HUES48 (cell line): ENCODE data around the gene MTSS2.

Experiments
- H3K27ac ChIP-seq: one replicate; pipeline ENCODE4 v1.7.0; 2013; ENCODE audit warnings: low read depth, low read length, inconsistent platforms
- H3K27me3 ChIP-seq: 2 replicates; pipeline ENCODE4 v1.6.1; 2013; ENCODE audit warnings: mild to moderate bottlenecking, low read length; ENCODE audit not compliant: control insufficient read depth, insufficient read depth
- H3K36me3 ChIP-seq: 2 replicates; pipeline ENCODE4 v1.6.1; 2013; ENCODE audit warnings: low read length; ENCODE audit not compliant: control insufficient read depth, insufficient read depth
- H3K4me1 ChIP-seq: 2 replicates; pipeline ENCODE4 v1.6.1; 2013; ENCODE audit warnings: mild to moderate bottlenecking, low read length; ENCODE audit not compliant: control insufficient read depth, insufficient read depth
- H3K4me3 ChIP-seq: 2 replicates; pipeline ENCODE4 v1.5.1; 2013; ENCODE audit warnings: mild to moderate bottlenecking, low read depth, low read length
- H3K9ac ChIP-seq: 2 replicates; pipeline ENCODE4 v1.6.1; 2013; ENCODE audit warnings: mild to moderate bottlenecking, low read depth, low read length, moderate library complexity
- H3K9me3 ChIP-seq: 2 replicates; pipeline ENCODE4 v1.6.1; 2013; ENCODE audit warnings: low read length; ENCODE audit not compliant: control insufficient read depth, insufficient read depth

MTSS2 gene

DNA sequence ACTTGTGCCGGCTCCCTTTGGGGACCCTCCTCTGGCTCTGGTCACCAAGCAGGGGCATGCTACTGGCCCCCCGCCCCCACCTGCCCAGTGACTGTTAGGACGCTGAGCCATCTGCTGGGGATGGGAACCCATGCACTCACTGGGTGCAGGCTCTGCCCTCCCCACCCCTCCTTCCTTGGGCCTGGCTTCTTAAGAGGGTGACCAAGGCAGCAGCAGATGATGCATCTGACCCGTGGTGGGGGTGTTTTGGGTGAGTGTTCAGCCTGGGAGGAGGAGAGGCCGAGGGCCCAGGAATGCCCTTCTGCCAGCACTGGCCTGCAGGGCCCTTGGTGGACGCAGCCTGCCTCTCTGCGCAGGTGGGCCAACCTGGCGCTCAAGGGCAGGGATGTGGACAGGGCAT lies 19.2 kb upstream of the MTSS2 start:
- no peak overlapping the region for H3K27ac ChIP-seq

DNA sequence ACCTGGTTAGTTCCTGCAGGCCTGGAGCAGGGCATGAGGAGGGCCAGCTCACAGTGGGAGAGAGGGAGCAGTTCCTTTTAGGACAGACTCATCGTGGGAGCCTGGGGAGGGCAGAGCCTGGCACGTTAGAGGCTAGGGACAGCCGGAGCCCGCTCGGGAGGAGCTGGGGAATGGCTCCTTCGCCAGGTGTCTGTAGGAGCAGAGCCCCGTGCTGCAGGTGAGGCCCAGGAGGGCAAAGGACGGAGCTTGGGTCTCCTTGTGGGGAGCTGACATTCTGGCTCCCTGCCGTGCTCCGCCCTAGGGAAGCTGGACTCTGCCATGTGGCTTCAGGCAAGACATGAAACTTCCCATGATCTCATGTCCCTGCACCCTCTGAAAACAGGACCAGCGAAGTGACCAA lies 18.7 kb upstream of the MTSS2 start:
- H3K4me3 ChIP-seq = no peak overlapping the region
- no peaks in the 10 kb centered on the region for H3K9me3 ChIP-seq
- H3K4me1 ChIP-seq = peaks cover 13% of the 10 kb centered on the region
- no peaks in the 10 kb centered on the region for H3K27me3 ChIP-seq
- H3K36me3 ChIP-seq = no peaks in the 10 kb centered on the region
- H3K9ac ChIP-seq = no peak overlapping the region
- no peak overlapping the region for H3K27ac ChIP-seq

More for the DNA sequence above, 19.2 kb upstream of the MTSS2 start:
- Histone ChIP-seq H3K27me3 (no peaks in the 10 kb centered on the region), H3K9ac (no peak overlapping the region), H3K36me3 (no peaks in the 10 kb centered on the region), H3K4me3 (no peak overlapping the region), H3K4me1 (peaks cover 13% of the 10 kb centered on the region), H3K9me3 (no peaks in the 10 kb centered on the region)

DNA sequence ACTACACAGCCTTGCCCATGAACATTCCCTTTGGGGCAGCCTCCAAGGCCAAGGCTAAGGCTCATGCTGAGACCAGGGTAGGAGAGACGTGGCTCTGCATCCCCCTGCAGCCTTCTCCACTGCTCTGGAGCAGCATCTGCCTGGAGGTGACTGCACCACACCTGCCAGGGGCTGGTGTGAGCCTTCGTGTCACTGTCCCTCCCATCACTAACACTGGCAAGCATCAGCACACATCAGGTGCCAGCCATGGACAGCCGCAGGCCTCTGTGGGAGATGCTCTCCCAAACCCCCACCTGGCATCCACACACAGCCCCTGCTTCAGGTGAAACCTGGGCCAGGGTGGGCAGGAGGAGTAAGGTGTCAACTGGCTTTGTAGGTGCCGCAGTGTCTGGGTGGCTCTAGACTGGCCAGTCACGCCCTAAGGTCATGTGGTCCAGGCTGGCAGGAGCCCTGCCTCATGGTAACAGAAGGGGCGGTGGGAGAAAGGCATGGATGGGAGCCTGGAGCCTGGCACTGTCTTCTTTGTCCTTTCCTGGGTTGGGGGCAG lies 18.1 kb upstream of the MTSS2 start:
- no peak overlapping the region for H3K9ac ChIP-seq
- H3K36me3 ChIP-seq = no peaks in the 10 kb centered on the region
- H3K4me1 ChIP-seq = peaks cover 13% of the 10 kb centered on the region
- H3K27me3 ChIP-seq = no peaks in the 10 kb centered on the region
- no peak overlapping the region for H3K4me3 ChIP-seq
- H3K27ac ChIP-seq = no peak overlapping the region
- no peaks in the 10 kb centered on the region for H3K9me3 ChIP-seq

DNA sequence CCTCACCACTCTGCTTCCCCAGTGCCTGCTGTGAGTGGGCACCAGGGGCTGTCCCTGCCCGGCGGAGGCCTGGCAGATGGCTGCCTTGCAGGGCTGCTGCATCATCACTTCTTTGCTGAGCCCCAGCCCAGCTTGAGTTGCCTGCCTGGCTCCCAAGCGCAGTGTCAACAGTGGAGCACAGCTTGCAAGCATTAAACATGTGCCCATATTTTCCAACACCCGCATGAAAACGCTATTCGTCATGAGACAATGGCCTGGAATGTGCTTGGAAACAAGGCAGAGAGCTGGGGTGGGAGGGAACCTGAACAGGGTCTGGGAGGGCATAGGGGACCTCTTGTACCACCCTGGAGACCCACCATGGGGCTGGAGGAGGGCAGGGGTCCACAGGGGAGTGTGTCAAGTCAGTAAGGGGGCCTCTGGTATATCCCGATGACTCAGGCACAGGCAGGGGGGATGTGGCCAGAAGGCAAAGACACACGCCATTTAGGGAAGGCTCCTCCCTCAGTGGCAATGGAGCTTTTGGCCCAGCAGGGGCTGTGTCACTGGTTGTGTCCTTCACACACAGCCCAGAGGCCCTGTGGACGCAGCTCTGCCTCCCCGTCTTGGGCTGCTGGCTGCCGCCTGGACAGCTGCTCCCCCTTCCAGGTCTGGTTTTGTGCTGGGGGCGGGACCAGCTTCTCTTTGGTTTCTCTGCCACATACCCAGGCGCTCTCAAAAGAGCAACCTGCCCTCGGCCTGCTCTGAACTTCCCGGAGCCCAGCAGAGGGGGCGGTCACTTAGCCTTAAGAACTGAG lies 17.4 kb upstream of the MTSS2 start:
- H3K9me3 ChIP-seq = no peaks in the 10 kb centered on the region
- no peak overlapping the region for H3K27ac ChIP-seq
- peaks cover 8% of the 10 kb centered on the region for H3K4me1 ChIP-seq
- no peaks in the 10 kb centered on the region for H3K27me3 ChIP-seq
- H3K4me3 ChIP-seq = no peak overlapping the region
- H3K9ac ChIP-seq = no peak overlapping the region
- no peaks in the 10 kb centered on the region for H3K36me3 ChIP-seq

DNA sequence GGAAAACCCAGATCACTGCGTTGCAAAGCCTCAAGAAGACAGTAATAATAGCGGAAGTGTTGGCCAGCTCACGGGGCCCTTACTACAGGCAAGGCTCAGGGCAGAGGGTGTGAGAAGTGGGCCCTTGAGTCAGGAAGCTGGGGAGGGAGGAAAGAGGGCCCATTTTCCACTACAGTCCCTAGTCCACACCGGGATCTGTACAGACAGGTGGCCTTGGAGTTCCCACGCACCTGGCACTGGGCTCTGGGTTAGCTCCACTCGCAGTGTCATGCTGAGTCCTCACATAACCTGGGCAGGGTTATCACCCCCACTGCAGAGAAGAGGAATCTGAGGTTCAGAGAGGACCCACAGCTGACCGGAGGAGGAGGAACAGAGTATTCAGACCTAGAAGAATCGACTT lies 16.8 kb upstream of the MTSS2 start:
- Histone ChIP-seq H3K9ac (no peak overlapping the region), H3K27me3 (no peaks in the 10 kb centered on the region), H3K9me3 (no peaks in the 10 kb centered on the region), H3K27ac (no peak overlapping the region), H3K4me3 (no peak overlapping the region), H3K4me1 (peaks cover 6% of the 10 kb centered on the region), H3K36me3 (no peaks in the 10 kb centered on the region)

DNA sequence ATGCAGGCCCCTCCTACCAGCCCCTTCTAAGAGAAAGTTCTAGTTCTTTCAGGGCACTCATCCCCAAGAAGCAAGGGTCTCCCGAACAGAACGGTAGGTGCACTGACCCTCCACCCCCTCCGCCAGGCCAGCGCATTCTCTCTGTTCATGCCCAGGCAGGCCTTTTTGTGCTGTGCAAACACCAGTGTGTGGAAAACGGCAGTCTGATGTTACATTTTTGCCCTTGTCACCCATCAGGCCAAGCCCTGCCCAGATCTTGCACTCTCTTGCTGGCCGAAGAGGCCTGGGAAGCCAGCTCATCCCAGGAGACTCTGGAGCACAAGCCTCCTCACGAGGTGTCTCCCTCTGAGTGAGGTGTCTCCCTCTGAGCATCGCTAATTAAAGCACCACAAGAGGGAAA lies 16.1 kb upstream of the MTSS2 start:
- Histone ChIP-seq H3K9me3 (no peaks in the 10 kb centered on the region), H3K27ac (no peak overlapping the region), H3K9ac (no peak overlapping the region), H3K36me3 (no peaks in the 10 kb centered on the region), H3K4me1 (peaks cover 6% of the 10 kb centered on the region), H3K4me3 (no peak overlapping the region), H3K27me3 (no peaks in the 10 kb centered on the region)

DNA sequence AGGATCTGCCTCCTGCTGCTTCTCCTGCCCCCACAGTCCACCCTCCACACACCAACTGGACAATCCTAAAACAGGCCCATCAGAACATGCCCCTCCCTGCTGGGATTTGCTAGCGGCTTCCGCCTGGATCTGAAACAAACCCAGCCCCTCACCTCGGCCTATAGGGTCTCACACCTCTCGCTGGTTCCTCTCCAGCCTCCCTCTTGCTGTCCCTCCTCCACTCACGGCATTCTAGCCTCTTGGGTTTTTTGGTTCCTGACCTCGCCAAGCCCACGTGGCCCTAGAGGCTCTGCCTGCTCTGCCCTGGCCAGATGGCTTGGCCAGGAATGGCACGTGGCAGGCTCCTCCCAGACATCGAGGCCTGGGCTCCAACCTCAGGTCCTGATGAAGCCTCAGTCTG lies 15.7 kb upstream of the MTSS2 start:
- Histone ChIP-seq H3K4me3 (no peak overlapping the region), H3K27me3 (no peaks in the 10 kb centered on the region), H3K9ac (no peak overlapping the region), H3K27ac (no peak overlapping the region), H3K4me1 (peaks cover 6% of the 10 kb centered on the region), H3K9me3 (no peaks in the 10 kb centered on the region), H3K36me3 (no peaks in the 10 kb centered on the region)

DNA sequence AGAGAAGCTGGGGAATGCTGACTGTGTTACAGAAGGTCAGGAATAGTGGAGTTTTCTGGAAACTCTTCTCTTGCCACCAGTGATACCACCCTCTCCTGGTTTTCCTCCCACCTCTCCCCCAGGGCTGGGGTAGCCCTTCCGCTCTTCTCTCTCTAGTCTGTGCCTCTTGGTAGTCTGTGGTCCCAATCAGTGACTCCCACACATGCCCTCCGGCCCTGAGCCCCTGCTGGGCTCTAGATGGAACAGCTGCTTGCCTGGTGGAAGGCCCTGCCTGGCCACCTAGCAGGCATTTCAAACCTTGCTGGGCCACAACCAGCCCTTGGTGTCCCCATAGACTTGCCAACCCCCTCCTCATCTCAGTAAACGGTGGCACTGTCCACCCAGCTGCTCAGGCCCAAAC lies 15.2 kb upstream of the MTSS2 start:
- Histone ChIP-seq H3K27me3 (no peaks in the 10 kb centered on the region), H3K27ac (no peak overlapping the region), H3K9me3 (no peaks in the 10 kb centered on the region), H3K36me3 (no peaks in the 10 kb centered on the region), H3K4me3 (no peak overlapping the region), H3K9ac (no peak overlapping the region), H3K4me1 (peaks cover 6% of the 10 kb centered on the region)

DNA sequence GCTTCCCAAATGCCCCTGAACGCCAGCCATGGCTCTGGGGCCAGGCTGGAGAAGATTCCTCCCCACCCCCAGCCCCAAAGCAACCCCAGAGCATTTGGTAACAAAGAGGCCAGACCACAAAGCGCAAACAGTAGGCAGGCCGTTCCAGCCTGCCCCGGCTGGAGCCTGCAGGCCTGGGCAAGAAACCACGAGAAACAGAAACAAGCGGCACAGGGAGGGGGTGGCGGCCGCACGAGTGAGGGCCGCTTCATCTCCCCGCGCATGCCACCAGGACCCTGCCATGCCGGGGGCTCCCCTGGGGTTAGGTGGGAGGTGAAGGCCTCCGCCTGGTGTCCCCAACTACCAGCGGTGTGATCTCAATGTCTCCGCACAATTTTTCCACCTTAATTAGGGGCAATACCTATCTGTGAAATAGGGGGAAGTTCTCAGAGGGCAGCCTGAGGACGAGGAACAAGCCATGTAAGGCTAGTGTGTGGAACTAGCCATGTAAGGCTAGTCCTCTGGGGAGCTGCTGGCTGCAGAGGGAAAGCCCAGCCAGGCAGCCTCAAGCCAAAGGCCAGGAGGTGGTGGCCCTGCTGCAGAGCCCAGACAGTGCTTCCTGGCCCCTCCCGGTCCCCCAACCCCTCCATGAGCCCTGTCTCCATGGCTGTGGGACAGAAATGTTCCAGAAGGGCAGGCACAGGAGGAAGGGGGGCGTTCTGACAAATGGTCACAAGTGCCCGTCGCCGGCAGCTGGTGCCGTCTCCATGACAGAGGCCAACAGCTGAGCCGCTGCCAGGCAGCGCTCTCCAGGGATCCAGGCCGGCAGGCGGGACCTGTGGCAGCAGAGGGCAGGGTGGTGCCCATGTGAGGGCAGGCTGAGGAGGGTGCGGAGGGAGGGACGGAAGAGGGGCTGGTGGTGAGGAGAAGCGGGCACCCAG lies 14.5 kb upstream of the MTSS2 start:
- H3K9me3 ChIP-seq = no peaks in the 10 kb centered on the region
- H3K27me3 ChIP-seq = no peaks in the 10 kb centered on the region
- no peak overlapping the region for H3K9ac ChIP-seq
- no peaks in the 10 kb centered on the region for H3K36me3 ChIP-seq
- no peak overlapping the region for H3K4me3 ChIP-seq
- no peak overlapping the region for H3K27ac ChIP-seq
- H3K4me1 ChIP-seq = peaks cover 12% of the 10 kb centered on the region

DNA sequence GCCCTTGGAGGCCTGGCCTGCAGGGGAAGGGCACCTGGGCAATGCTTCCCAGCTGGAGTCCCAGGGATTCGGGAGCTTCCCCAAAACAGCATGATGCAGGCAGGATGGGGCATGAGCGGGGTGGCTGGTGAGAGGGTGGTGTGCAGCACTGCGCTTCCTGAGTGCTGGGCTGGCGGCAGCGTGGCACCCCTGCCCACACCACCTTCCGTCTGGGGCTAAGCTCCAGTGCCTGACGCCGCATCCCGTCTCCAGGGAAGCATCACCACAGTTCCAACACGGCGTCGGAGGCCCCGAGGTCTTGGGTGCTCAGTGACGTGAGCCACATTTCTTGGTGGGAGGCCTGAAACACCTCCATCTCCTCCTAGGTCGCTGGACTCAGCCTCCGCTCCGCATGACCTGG lies 13.8 kb upstream of the MTSS2 start:
- H3K4me1 ChIP-seq = peaks cover 18% of the 10 kb centered on the region
- no peaks in the 10 kb centered on the region for H3K36me3 ChIP-seq
- H3K27me3 ChIP-seq = no peaks in the 10 kb centered on the region
- H3K4me3 ChIP-seq = no peak overlapping the region
- no peak overlapping the region for H3K9ac ChIP-seq
- no peak overlapping the region for H3K27ac ChIP-seq
- H3K9me3 ChIP-seq = no peaks in the 10 kb centered on the region

DNA sequence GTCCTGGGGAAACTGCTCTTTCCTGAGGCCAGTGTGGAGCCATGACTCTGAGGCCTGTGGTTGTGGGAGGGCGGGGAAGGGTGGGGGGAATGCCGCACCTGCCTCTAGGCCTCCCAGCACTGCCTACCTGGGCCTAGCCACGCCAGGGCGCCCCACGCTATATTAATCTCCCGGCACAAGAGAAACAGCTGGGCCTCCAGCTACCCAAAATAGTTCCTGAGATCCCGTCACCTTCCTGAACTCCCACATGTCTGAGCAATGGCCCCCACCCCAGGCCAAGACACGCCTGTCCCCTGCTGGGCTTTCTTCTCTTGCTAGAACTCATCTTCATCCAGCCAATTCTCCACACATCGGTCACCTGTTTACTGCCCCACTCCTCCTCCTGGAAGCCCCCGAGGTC lies 13.0 kb upstream of the MTSS2 start:
- Histone ChIP-seq H3K4me3 (no peak overlapping the region), H3K4me1 (peaks cover 26% of the 10 kb centered on the region), H3K9ac (no peak overlapping the region), H3K36me3 (no peaks in the 10 kb centered on the region), H3K9me3 (no peaks in the 10 kb centered on the region), H3K27ac (no peak overlapping the region), H3K27me3 (no peaks in the 10 kb centered on the region)
